GM19467 (cell line): Measurements from ENCODE around the gene EARS2.
A peak's percentile ranks its signal among the peaks of the same experiment; 100 is the strongest.
"Not testable (repeated sequence)": the region's sequence is repeated elsewhere in the genome, so short reads cannot be mapped to it uniquely, and the experiment has no call there.

Experiments used
- ATAC-seq: cut with Tn5 transposase; IDR thresholded peaks from one replicate; pipeline ENCODE4 v1.9.1; 2021; ENCODE audit warnings: mild to moderate bottlenecking, moderate library complexity; ENCODE audit not compliant: unreplicated experiment

Gene EARS2

GRCh38 chr16:23485257-23485614 lies 71.9 kb downstream of the EARS2 start:
- ATAC-seq, result no peak

GRCh38 chr16:23484510-23485256 lies 72.5 kb downstream of the EARS2 start:
- no peak for ATAC-seq

DNA sequence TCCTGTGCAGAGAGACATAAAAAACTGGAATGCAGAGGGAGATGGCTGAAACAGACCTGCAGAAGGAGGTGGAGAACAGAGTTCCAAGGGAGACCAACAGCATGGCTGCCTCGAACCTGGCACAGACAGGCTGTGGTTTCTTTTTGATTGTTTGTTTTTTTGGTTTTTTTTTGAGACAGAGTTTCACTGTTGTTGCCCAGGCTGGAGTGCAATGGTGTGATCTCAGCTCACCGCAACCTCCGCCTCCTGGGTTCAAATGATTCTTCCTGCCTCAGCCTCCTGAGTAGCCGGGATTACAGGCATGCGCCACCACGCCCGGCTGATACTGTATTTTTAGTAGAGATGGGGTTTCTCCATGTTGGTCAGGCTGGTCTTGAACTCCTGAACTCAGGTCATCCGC lies 73.7 kb downstream of the EARS2 start:
- ATAC-seq, result not testable (repeated sequence)

- ATAC-seq, result peak; percentile 71
These were observed 74.4 kb downstream of the EARS2 start for GRCh38 chr16:23482778-23483177.

GRCh38 chr16:23480257-23480656 lies 76.9 kb downstream of the EARS2 start:
- no peak for ATAC-seq

- ATAC-seq, result no peak
These were observed 78.0 kb downstream of the EARS2 start for GRCh38 chr16:23479138-23479537.

DNA sequence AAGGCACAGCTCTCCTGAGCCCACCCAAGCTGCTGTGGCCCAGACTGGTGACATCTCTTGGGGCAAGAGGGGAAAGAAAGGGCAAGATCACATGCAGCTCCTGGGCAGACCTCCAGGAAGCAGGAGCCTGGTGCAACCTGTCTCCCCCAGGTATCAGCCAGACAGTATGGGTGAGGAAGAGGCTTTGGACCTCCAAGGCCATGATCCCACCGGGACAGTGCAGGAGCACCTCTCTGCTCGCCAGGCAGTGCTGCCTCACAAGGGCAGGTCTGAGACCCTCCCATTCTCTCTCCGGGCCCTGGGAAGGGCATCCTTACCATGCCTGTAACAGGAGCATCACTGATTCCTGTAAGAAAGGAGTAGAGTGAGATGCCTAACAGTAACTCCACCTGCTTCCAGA lies 78.6 kb downstream of the EARS2 start:
- ATAC-seq, result no peak

DNA sequence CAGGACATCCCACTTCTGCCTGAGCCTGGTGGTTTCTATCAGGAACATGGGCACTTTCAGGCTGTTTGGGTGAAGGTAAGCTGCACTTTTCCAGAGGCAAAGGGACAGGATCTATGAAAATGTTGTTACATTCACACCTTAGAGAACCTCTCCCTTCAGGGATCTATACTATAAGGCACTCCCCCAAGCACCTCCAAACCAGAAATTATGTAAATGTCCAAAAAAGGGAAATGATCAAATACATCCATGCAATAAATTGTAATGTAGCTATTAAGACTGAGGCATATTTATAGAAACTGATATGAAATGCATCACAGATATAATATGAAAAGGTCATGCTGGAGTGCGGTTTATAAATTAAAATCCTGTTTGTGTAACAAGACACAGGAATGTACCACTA lies 80.9 kb downstream of the EARS2 start:
- ATAC-seq, result no peak
